Suppressor macrophage treated with lipopolysaccharide for 1 hour (primary cell): ENCODE results near the gene MDH1.
"Not testable (repeated sequence)": the region's sequence is repeated elsewhere in the genome, so short reads cannot be mapped to it uniquely, and the experiment has no call there.

Source experiments
- DNase-seq, 3 donors: peaks; one replicate each; pipeline ENCODE4 v3.0.0-alpha.2; 2020 to 2022

MDH1 gene

GRCh38 chr2:63588385-63589147 is at the start of gene MDH1, which contains the start of gene WDPCP:
Gene MDH1, plus strand, starts transcription at chr2:63588963. Its CDS starts 81 bp downstream, at chr2:63589044.
Gene WDPCP, minus strand, starts transcription at chr2:63588477. Its CDS starts 206 bp downstream, at chr2:63588271.
- peak; percentile 97 to 99 (median 99) for DNase-seq

- DNase-seq = no peak
These were observed 49.2 kb upstream of the MDH1 start for GRCh38 chr2:63539416-63540162.

GRCh38 chr2:63544017-63544627 is 44.6 kb upstream of the MDH1 start:
- peak; percentile 11 to 37 (median 33) for DNase-seq

- DNase-seq = no peak
These were observed 43.7 kb upstream of the MDH1 start for GRCh38 chr2:63545023-63545422.

- DNase-seq = no peak
These were observed 35.7 kb upstream of the MDH1 start for GRCh38 chr2:63553049-63553448.

GRCh38 chr2:63555299-63555698 is 33.5 kb upstream of the MDH1 start:
- DNase-seq = no peak

- no peak for DNase-seq
These were observed 32.8 kb upstream of the MDH1 start for GRCh38 chr2:63555931-63556330.

GRCh38 chr2:63557819-63558218 is 30.9 kb upstream of the MDH1 start:
- DNase-seq = not testable (repeated sequence)

GRCh38 chr2:63558922-63559321 is 29.8 kb upstream of the MDH1 start:
- DNase-seq = not testable (repeated sequence)

GRCh38 chr2:63562751-63563150 is 26.0 kb upstream of the MDH1 start:
- no peak for DNase-seq

- no peak for DNase-seq
These were observed 19.0 kb upstream of the MDH1 start for GRCh38 chr2:63569740-63570139.

GRCh38 chr2:63571291-63571690 is 17.5 kb upstream of the MDH1 start:
- DNase-seq = no peak

GRCh38 chr2:63572001-63572400 is 16.8 kb upstream of the MDH1 start:
- no peak for DNase-seq

GRCh38 chr2:63573026-63573425 is 15.7 kb upstream of the MDH1 start:
- not testable (repeated sequence) for DNase-seq

- not testable (repeated sequence) for DNase-seq
These were observed 14.9 kb upstream of the MDH1 start for GRCh38 chr2:63573726-63574345.

GRCh38 chr2:63576546-63576945 is 12.2 kb upstream of the MDH1 start:
- no peak for DNase-seq

GRCh38 chr2:63578767-63579166 is 10.0 kb upstream of the MDH1 start:
- no peak for DNase-seq

GRCh38 chr2:63580651-63581297 is 8.0 kb upstream of the MDH1 start:
- no peak for DNase-seq

GRCh38 chr2:63581298-63581961 is 7.3 kb upstream of the MDH1 start:
- DNase-seq = no peak

- DNase-seq = no peak
These were observed 5.9 kb upstream of the MDH1 start for GRCh38 chr2:63582873-63583272.

GRCh38 chr2:63587814-63588384 is 864 bp upstream of the MDH1 start:
- DNase-seq = no peak
